H1 (cell line): Measurements from ENCODE around the gene POLD4. TPM values are rescaled to one million over a fixed set of nuclear protein-coding genes. Genes with fewer than 3 reads are reported as not detected.

Source experiments
- CTBP2 ChIP-seq: IDR thresholded peaks from 2 replicates; pipeline ENCODE4 v1.7.0; 2011; ENCODE audit warnings: borderline replicate concordance, mild to moderate bottlenecking, moderate library complexity, mixed read lengths, low read length; ENCODE audit not compliant: insufficient read depth, insufficient read length
- E2F6 ChIP-seq: IDR thresholded peaks from 2 replicates; pipeline ENCODE4 v1.6.1; 2012; ENCODE audit warnings: inconsistent platforms
- SIN3A ChIP-seq, 2 experiments: IDR thresholded peaks in 1 of 2; conservative IDR thresholded peaks in 1 of 2; 2 replicates each; pipeline ENCODE4 v1.6.1; 2011 to 2012; ENCODE audit warnings: low read length in 2 of 2, improper control_type of control experiment in 1 of 2, low read depth in 1 of 2, mild to moderate bottlenecking in 1 of 2
- polyA plus RNA-seq, 7 experiments: library from polyadenylated mRNA; depleted of rRNA in 3 of 7; stranded (reverse) in 5 of 7; unstranded in 2 of 7; fragments of >200 nt in 5 of 7; fragments of 200-250 nt in 2 of 7; gene quantifications; 1 replicate in 5 of 7; 2 replicates in 1 of 7; 4 replicates in 1 of 7; pipeline versions ENCODE4 v1.2.1 to v1.2.3, GENCODE V29; 2011 to 2013; ENCODE audit warnings: missing spikeins in 2 of 7, mixed read lengths in 2 of 7
- total RNA-seq: library from RNA; stranded (reverse); fragmentation: NEBNext Ultra II Directional; extraction: Animal tissue kit (Norgen Biotek cat#: 25700); gene quantifications from 2 replicates; pipeline ENCODE4 v1.2.1, GENCODE V29; 2021

Gene POLD4
- total and polyA plus RNA-seq, 2 of the 8 experiments (the other 6 are each of a cell fraction or from before 2014, with no cell fraction given), result 21.2 to 46.7 TPM

GRCh38 chr11:67317888-67318555 is 35.3 kb downstream of the POLD4 start (continued):
- peak in 1 of 2 experiments; percentile 17; a peak in 1 of 4 replicates for TF ChIP-seq SIN3A (conservative IDR thresholded peaks at IDR 0.05 in 1 of 2, IDR thresholded peaks at IDR 0.05 in 1 of 2; ENCODE audit: low read depth in 1 of 2, low read length in 2 of 2)
- peak; percentile 61; the same call in 1 of the 2 replicates for TF ChIP-seq E2F6
- no peak for TF ChIP-seq CTBP2
